PFSK-1 (cell line): ENCODE results near the gene HSPB2.

Source experiments
- FOXP2 ChIP-seq: optimal IDR thresholded peaks from 2 replicates; pipeline ENCODE3; 2011; ENCODE audit warnings: borderline replicate concordance, control low read depth, inconsistent platforms; ENCODE audit not compliant: insufficient read depth; ENCODE audit errors: extremely low read length, extremely low read depth
- POLR2AphosphoS5 ChIP-seq: IDR thresholded peaks from 2 replicates; pipeline ENCODE4 v1.6.1; 2012; ENCODE audit warnings: low read depth, mild to moderate bottlenecking, control low read depth, low read length, moderate library complexity
- REST ChIP-seq, 2 experiments: IDR thresholded peaks; 2 replicates each; pipeline versions ENCODE4 v1.6.1 to v1.8.0; 2011 to 2012; ENCODE audit warnings: low read depth in 2 of 2, low read length in 2 of 2, control low read depth in 1 of 2, inconsistent platforms in 1 of 2, mild to moderate bottlenecking in 1 of 2, moderate library complexity in 1 of 2; ENCODE audit not compliant: insufficient read depth in 1 of 2
- SIN3A ChIP-seq: IDR thresholded peaks from 2 replicates; pipeline ENCODE4 v1.6.1; 2012; ENCODE audit warnings: mild to moderate bottlenecking, low read length, moderate library complexity, borderline replicate concordance; ENCODE audit not compliant: insufficient read depth
- TAF1 ChIP-seq: IDR thresholded peaks from 2 replicates; pipeline ENCODE4 v1.6.1; 2012; ENCODE audit warnings: low read length, control low read depth, borderline replicate concordance; ENCODE audit not compliant: insufficient read depth

DNA sequence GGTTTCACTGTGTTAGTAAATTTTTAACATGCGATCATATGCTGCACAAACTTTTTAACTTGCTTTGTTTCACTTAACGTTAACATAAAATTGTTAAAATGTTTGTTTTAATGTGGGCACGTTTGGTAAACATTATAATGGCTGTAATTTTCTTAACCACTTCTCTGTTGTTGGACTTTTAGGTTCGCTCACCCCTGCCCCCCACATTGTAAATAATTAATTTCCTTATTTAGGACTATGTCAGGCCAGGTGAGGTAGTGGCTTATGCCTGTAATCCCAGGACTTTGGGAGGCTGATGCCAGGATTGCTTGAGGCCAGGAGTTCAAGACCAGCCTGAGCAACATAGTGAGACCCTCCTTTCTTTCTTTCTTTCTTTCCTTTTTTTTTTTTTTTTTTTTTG lies 17.9 kb downstream of the HSPB2 start:
- TF ChIP-seq POLR2AphosphoS5, result no peak
- TF ChIP-seq REST (IDR thresholded peaks at IDR 0.05; ENCODE audit: insufficient read depth in 1 of 2, low read depth in 2 of 2, low read length in 2 of 2), result no peak
- no peak for TF ChIP-seq TAF1
- TF ChIP-seq SIN3A, result no peak
- TF ChIP-seq FOXP2, result no peak
